Umbilical cord (tissue), 2 donors: Measurements from ENCODE around the gene LRRC14B. TPM values are rescaled to one million over a fixed set of nuclear protein-coding genes. Genes with fewer than 3 reads are reported as not detected.
"Not testable (repeated sequence)": the region's sequence is repeated elsewhere in the genome, so short reads cannot be mapped to it uniquely, and the experiment has no call there.

ENCODE experiments used
- DNase-seq: peaks from one replicate; pipeline ENCODE4 v3.0.0-alpha.2; 2015; ENCODE audit warnings: low spot score
- total RNA-seq: library from RNA; depleted of rRNA; stranded (reverse); fragments of >200 nt; gene quantifications from one replicate; pipeline ENCODE4 v1.2.3, GENCODE V29; 2014; ENCODE audit warnings: low replicate concordance; ENCODE audit not compliant: insufficient read depth

The LRRC14B gene
- total RNA-seq, 1 donor from 2014 or later: not detected

- not testable (repeated sequence) for DNase-seq
Measured at GRCh38 chr5:237931-238330, 46.6 kb downstream of the LRRC14B start.

GRCh38 chr5:240550-240949 lies 49.3 kb downstream of the LRRC14B start:
- DNase-seq: not testable (repeated sequence)

DNA sequence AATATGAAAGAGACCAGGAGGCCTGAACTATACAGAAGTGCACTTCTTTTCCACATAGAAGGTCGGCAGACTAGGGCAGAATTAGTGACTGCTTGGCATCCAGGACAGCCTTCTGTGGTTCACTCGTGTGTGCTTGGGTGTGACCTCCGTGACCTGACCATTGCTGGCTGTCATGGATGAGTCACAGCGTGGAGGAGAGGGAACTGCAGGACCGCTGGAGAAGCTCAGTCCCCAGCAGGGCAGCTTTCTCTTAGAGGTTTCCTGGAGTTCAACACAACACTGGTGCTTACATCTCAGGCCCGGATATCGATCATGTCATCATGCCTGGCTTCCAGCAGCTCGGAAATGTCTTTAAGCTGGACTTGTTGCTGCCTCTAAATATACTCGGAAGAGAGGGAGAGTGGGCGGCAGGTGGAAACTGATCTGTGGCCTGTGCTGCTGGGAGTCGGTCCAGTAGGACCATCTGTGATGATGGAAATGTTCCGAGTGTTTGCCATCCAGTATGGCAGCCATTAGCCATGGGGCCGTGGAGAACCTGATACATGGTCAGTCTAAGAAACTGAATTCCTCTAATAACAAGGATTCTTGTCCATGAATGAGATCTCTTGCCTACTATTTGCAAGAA lies 49.9 kb downstream of the LRRC14B start:
- not testable (repeated sequence) for DNase-seq

DNA sequence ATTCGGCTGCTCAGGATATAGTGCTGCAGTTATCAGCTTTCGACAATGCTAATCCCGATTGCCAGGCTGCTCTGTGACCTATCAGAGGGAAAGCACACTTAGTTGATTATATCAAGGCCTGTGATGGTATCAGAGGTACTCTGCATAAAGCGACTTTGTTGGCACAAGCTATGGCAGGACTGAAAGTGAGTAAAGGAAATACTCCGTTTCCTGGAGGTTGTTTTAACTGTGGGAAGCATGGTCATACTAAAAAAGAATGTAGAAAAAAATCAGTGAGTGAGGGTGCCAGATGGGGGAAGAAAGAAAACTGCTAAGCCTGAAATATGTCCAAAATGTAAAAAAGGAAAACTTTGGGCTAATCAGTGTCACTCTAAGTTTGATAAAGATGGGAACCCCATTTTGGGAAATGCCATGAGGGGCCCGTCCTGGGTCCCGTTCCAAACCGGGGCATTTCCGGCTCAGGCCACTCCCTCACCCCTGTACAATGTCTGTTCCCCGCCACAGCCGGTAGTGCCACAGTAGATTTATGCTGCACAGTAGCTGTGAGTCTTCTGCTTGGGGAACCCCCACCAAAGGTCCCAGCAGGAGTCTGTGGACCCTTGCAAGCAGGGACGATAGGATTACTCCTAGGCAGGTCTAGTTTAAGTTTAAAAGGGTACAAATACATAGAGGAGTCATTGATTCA lies 52.5 kb downstream of the LRRC14B start:
- not testable (repeated sequence) for DNase-seq

DNA sequence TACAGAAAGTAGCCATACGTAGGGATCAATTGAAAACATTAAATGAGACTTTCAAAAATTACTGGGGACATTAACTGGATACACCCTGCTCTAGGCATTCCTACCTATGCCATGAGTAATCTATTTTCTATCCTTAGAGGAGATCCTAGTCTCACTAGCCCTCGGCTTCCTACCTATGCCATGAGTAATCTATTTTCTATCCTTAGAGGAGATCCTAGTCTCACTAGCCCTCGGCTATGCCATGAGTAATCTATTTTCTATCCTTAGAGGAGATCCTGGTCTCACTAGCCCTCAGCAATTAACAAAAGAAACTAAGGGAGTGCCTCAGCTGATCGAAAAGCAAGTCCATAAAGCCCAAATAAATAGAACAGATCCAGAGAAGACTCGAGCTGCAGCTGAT lies 54.4 kb downstream of the LRRC14B start:
- DNase-seq: not testable (repeated sequence)

Other genes starting within 250 kb of the LRRC14B start
- gene PLEKHG4B, start 99.3 kb upstream of the LRRC14B start, total RNA-seq: 3.1 TPM
- gene CCDC127, start 26.7 kb downstream of the LRRC14B start, total RNA-seq: 7.7 TPM
- 84.7 TPM for gene SDHA, start 26.8 kb downstream of the LRRC14B start, total RNA-seq
- 60.4 TPM for gene PDCD6, start 80.2 kb downstream of the LRRC14B start, total RNA-seq
- 18.3 TPM for gene AHRR, start 130.2 kb downstream of the LRRC14B start, total RNA-seq